Endodermal cell (in vitro differentiated cells): ENCODE measurements around the gene RAI14. TPM values are rescaled to one million over a fixed set of nuclear protein-coding genes. Genes with fewer than 3 reads are reported as not detected.

Experiments used
- DNase-seq: peaks from one replicate; pipeline ENCODE4 v3.0.0-alpha.2; 2017
- H3K27ac ChIP-seq: 2 replicates; pipeline ENCODE4 v1.5.1; 2013; ENCODE audit warnings: mild to moderate bottlenecking, low read depth, low read length, moderate library complexity
- H3K27me3 ChIP-seq: 2 replicates; pipeline ENCODE4 v1.6.1; 2013; ENCODE audit warnings: mild to moderate bottlenecking, low read length, moderate library complexity; ENCODE audit not compliant: insufficient read depth, control insufficient read depth, poor library complexity, severe bottlenecking
- H3K36me3 ChIP-seq: 2 replicates; pipeline ENCODE4 v1.7.0; 2013; ENCODE audit warnings: mild to moderate bottlenecking, low read length, moderate library complexity; ENCODE audit not compliant: control insufficient read depth, insufficient read depth
- H3K4me1 ChIP-seq: one replicate; pipeline ENCODE4 v1.7.0; 2013; ENCODE audit warnings: low read length; ENCODE audit not compliant: control insufficient read depth, insufficient read depth
- H3K4me3 ChIP-seq: 2 replicates; pipeline ENCODE4 v1.5.1; 2013; ENCODE audit warnings: mild to moderate bottlenecking, low read length, moderate library complexity
- H3K9ac ChIP-seq: 2 replicates; pipeline ENCODE4 v1.6.1; 2013; ENCODE audit warnings: mild to moderate bottlenecking, low read length, moderate library complexity; ENCODE audit not compliant: poor library complexity, severe bottlenecking; ENCODE audit errors: extremely low read depth
- H3K9me3 ChIP-seq: 2 replicates; pipeline ENCODE4 v1.6.1; 2013; ENCODE audit warnings: mild to moderate bottlenecking, low read length, moderate library complexity; ENCODE audit not compliant: control insufficient read depth
- H3K27ac Mint-ChIP-seq: 2 replicates; pipeline ENCODE4 v1.8.0; 2020; ENCODE audit warnings: mixed read lengths
- H3K27me3 Mint-ChIP-seq: 2 replicates; pipeline ENCODE4 v1.8.0; 2021; ENCODE audit warnings: mild to moderate bottlenecking, mixed read lengths; ENCODE audit not compliant: insufficient read depth
- H3K36me3 Mint-ChIP-seq: 2 replicates; pipeline ENCODE4 v1.8.0; 2020; ENCODE audit warnings: low read depth, mixed read lengths
- H3K4me1 Mint-ChIP-seq: 2 replicates; pipeline ENCODE4 v1.8.0; 2020; ENCODE audit warnings: mixed read lengths
- H3K4me3 Mint-ChIP-seq: 2 replicates; pipeline ENCODE4 v1.8.0; 2020; ENCODE audit warnings: mild to moderate bottlenecking, moderate library complexity, mixed read lengths
- H3K9me3 Mint-ChIP-seq: 2 replicates; pipeline ENCODE4 v1.8.0; 2020; ENCODE audit warnings: mild to moderate bottlenecking, mixed read lengths
- WGBS, 2 experiments: methylation state at CpG; one replicate each; pipeline versions ENCODE4 v1.1.5 to v1.1.7; 2013; ENCODE audit warnings: missing lambda C conversion rate in 2 of 2, mixed read lengths in 1 of 2; ENCODE audit not compliant: insufficient coverage in 1 of 2, insufficient read length in 1 of 2; 5-methylcytosine and 5-hydroxymethylcytosine counted together
- total RNA-seq, 2 donors: library from RNA; stranded (reverse); fragmentation: NEBNext Ultra II Directional in 1 of 2; extraction: Animal tissue kit (Norgen Biotek cat#: 25700) in 1 of 2; gene quantifications; 2 replicates in 1 of 2; 3 replicates in 1 of 2; pipeline ENCODE4 v1.2.1, GENCODE V29; 2021
- TF ChIP-seq, protein P1 (sequence below): fragments of 200-600 bp; sonication (generic); conservative IDR thresholded peaks from 2 replicates; pipeline ENCODE4 v1.5.0; 2021; ENCODE audit warnings: antibody characterized with exemption, mild to moderate bottlenecking

Gene RAI14
- total RNA-seq, 2 donors from 2014 or later: 66.6 to 87.5 TPM

DNA sequence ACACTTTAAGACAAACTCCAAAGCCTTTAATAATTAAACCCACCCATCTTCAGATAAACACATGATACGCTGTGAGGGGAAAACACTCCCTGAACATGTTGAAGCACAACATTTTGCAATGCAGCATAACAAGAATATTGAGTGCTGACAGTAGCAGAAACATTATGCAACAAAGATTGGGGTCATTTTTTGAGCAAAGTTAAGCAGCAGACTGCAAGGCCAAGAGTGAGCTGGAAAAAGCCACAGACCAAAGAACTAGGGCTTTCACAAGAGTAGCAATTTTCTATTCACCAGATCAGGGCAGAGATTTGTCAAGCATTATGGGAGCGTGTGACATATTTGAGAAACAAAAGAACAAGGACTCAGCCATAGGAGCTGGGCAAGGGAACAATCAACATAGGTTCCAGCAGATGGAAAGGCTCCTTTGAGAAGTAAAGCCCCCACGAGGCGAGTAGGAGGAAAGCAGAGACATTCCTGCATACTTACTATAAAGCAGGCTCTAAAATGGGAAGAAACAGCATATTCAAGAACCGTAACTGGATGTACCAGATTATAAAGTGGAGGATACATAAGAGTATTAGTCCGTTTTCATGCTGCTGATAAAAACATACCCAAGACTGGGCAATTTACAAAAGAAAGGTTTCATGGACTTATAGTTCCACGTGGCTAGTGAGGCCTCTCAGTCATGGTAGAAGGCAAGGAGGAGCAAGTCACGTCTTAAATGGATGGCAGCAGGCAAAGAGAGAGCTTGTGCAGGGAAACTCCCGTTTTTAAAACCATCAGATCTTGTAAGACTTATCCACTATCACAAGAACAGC, 178.1 kb downstream of the RAI14 start:
- Histone ChIP-seq H3K9ac (no peak overlapping the region), H3K27ac (no peak overlapping the region), H3K9me3 (no peaks in the 10 kb centered on the region), H3K36me3 (peaks cover 46% of the 10 kb centered on the region), H3K27me3 (no peaks in the 10 kb centered on the region), H3K4me1 (no peaks in the 10 kb centered on the region), H3K4me3 (no peak overlapping the region)
- 75 to 85% methylated on average over 7 to 9 of the region's 9 CpGs for WGBS, 2 experiments
- H3K27ac Mint-ChIP-seq: no peak overlapping the region
- H3K4me3 Mint-ChIP-seq: no peak overlapping the region
- no peaks in the 10 kb centered on the region for H3K9me3 Mint-ChIP-seq
- H3K36me3 Mint-ChIP-seq: peaks cover 43% of the 10 kb centered on the region
- TF ChIP-seq, protein P1, sequence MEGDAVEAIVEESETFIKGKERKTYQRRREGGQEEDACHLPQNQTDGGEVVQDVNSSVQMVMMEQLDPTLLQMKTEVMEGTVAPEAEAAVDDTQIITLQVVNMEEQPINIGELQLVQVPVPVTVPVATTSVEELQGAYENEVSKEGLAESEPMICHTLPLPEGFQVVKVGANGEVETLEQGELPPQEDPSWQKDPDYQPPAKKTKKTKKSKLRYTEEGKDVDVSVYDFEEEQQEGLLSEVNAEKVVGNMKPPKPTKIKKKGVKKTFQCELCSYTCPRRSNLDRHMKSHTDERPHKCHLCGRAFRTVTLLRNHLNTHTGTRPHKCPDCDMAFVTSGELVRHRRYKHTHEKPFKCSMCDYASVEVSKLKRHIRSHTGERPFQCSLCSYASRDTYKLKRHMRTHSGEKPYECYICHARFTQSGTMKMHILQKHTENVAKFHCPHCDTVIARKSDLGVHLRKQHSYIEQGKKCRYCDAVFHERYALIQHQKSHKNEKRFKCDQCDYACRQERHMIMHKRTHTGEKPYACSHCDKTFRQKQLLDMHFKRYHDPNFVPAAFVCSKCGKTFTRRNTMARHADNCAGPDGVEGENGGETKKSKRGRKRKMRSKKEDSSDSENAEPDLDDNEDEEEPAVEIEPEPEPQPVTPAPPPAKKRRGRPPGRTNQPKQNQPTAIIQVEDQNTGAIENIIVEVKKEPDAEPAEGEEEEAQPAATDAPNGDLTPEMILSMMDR: peak; percentile 43
- H3K4me1 Mint-ChIP-seq: peaks cover 4% of the 10 kb centered on the region
- H3K27me3 Mint-ChIP-seq: peaks cover 9% of the 10 kb centered on the region
- no peak for DNase-seq

- Mint-ChIP-seq H3K9me3 (no peaks in the 10 kb centered on the region), H3K4me3 (no peak overlapping the region), H3K27ac (no peak overlapping the region), H3K27me3 (peaks cover 9% of the 10 kb centered on the region), H3K4me1 (peaks cover 9% of the 10 kb centered on the region), H3K36me3 (peaks cover 37% of the 10 kb centered on the region)
- no peaks in the 10 kb centered on the region for H3K27me3 ChIP-seq
- no peaks in the 10 kb centered on the region for H3K4me1 ChIP-seq
- no peak overlapping the region for H3K27ac ChIP-seq
- H3K9ac ChIP-seq: no peak overlapping the region
- H3K36me3 ChIP-seq: peaks cover 40% of the 10 kb centered on the region
- TF ChIP-seq, protein P1: no peak
- H3K9me3 ChIP-seq: no peaks in the 10 kb centered on the region
- DNase-seq: no peak
- H3K4me3 ChIP-seq: no peak overlapping the region
- WGBS, 2 experiments: 86% methylated on average over 1 of the region's 1 CpG; no CpG with 5 or more reads in 1 of the 2 experiments
These were observed 178.6 kb downstream of the RAI14 start for GRCh38 chr5:34834794-34835089.

- no peak overlapping the region for H3K9ac ChIP-seq
- TF ChIP-seq, protein P1: no peak
- Mint-ChIP-seq H3K4me3 (no peak overlapping the region), H3K27me3 (peaks cover 9% of the 10 kb centered on the region), H3K9me3 (no peaks in the 10 kb centered on the region), H3K4me1 (peaks cover 6% of the 10 kb centered on the region), H3K36me3 (peaks cover 28% of the 10 kb centered on the region), H3K27ac (no peak overlapping the region)
- WGBS, 2 experiments: 94 to 100% methylated on average over 2 to 3 of the region's 3 CpGs
- no peak overlapping the region for H3K27ac ChIP-seq
- no peak for DNase-seq
- peaks cover 32% of the 10 kb centered on the region for H3K36me3 ChIP-seq
- no peak overlapping the region for H3K4me3 ChIP-seq
- H3K27me3 ChIP-seq: no peaks in the 10 kb centered on the region
- no peaks in the 10 kb centered on the region for H3K4me1 ChIP-seq
- no peaks in the 10 kb centered on the region for H3K9me3 ChIP-seq
These were observed 179.5 kb downstream of the RAI14 start for GRCh38 chr5:34835664-34836063.
